HepG2 (cell line): ENCODE results near the gene GALC. TPM values are rescaled to one million over a fixed set of nuclear protein-coding genes. Genes with fewer than 3 reads are reported as not detected.

Source experiments
- ATAC-seq: fragments of 200-7000 bp; cut with Tn5 transposase; 3 replicates; pipeline ENCODE4 v1.9.1; 2020; ENCODE audit warnings: mild to moderate bottlenecking, moderate library complexity
- BruUV-seq: library from RNA; stranded (reverse); fragments of 400-500 nt; replicated peaks from 2 replicates; lab custom pipeline; 2021; lab: Mats Ljungman, UMichigan
- CTCF ChIA-PET: fragments of 300-600 bp; formaldehyde crosslinking; extraction: SDS; loops from one replicate; lab custom pipeline; 2021; ENCODE audit warnings: low total read pairs, inconsistent platforms, low intra/inter-chr PET ratio; lab: Yijun Ruan, JAX
- POLR2A ChIA-PET: fragments of 350-600 bp; sonication (Branson Sonifier 250); formaldehyde crosslinking; loops from one replicate; lab custom pipeline; 2020; ENCODE audit warnings: antibody characterized with exemption, inconsistent platforms; lab: Yijun Ruan, JAX
- DNase-seq: peaks from one replicate; pipeline ENCODE4 v3.0.0-alpha.2; 2015; ENCODE audit warnings: low spot score
- FAIRE-seq: peaks from 3 replicates; lab custom pipeline; 2011; peaks lifted over from hg19 to GRCh38; lab: Jason Lieb, UNC
- H2AFZ ChIP-seq: one replicate; pipeline ENCODE4 v1.6.1; 2011; ENCODE audit warnings: low read length, inconsistent platforms
- H3K27ac ChIP-seq: fragments of 300-600 bp; 3 replicates; pipeline ENCODE4 v1.8.0; 2011; ENCODE audit warnings: mixed run types, mild to moderate bottlenecking, mixed read lengths, low read length, inconsistent platforms; ENCODE audit not compliant: insufficient read depth; ENCODE audit errors: extremely low read length
- H3K27me3 ChIP-seq, 2 experiments: fragments of 200-600 bp in 1 of 2; 2 replicates in 1 of 2; 3 replicates in 1 of 2; pipeline versions ENCODE4 v1.6.0 to v1.8.0; 2011; ENCODE audit warnings: low read length in 2 of 2, mild to moderate bottlenecking in 2 of 2, moderate library complexity in 2 of 2, inconsistent platforms in 1 of 2; ENCODE audit not compliant: insufficient read depth in 2 of 2, control insufficient read depth in 1 of 2
- H3K36me3 ChIP-seq, 2 experiments: fragments of 200-600 bp in 1 of 2; replicated peaks in 1 of 2; 2 replicates in 1 of 2; 3 replicates in 1 of 2; pipeline versions ENCODE4 v1.5.1 to v1.8.0; 2011; ENCODE audit warnings: low read length in 2 of 2, inconsistent platforms in 1 of 2; ENCODE audit not compliant: insufficient read depth in 2 of 2, control insufficient read depth in 1 of 2
- H3K4me1 ChIP-seq: 2 replicates; pipeline ENCODE4 v1.5.1; 2012; ENCODE audit warnings: low read length, inconsistent platforms; ENCODE audit not compliant: insufficient read depth
- H3K4me2 ChIP-seq: 2 replicates; pipeline ENCODE4 v1.6.0; 2011; ENCODE audit warnings: low read depth, low read length, inconsistent platforms
- H3K4me3 ChIP-seq, 3 experiments: fragments of 200-600 bp in 1 of 3; sonication (generic), shearing (Covaris generic) in 1 of 3; replicated peaks in 1 of 3; 2 replicates each; pipeline ENCODE4 v1.5.1; 2011 to 2016; ENCODE audit warnings: low read length in 3 of 3, inconsistent platforms in 2 of 3, low read depth in 2 of 3, mild to moderate bottlenecking in 2 of 3, control low read depth in 1 of 3, mixed read lengths in 1 of 3; ENCODE audit not compliant: insufficient read depth in 1 of 3
- H3K79me2 ChIP-seq: one replicate; pipeline ENCODE4 v1.6.1; 2011; ENCODE audit warnings: low read length, inconsistent platforms; ENCODE audit not compliant: insufficient read depth
- H3K9ac ChIP-seq: 2 replicates; pipeline ENCODE4 v1.6.0; 2011; ENCODE audit warnings: mild to moderate bottlenecking, low read depth, low read length, inconsistent platforms; ENCODE audit not compliant: insufficient read depth
- H3K9me3 ChIP-seq: 2 replicates; pipeline ENCODE4 v1.5.1; 2012; ENCODE audit warnings: mild to moderate bottlenecking, low read length
- H4K20me1 ChIP-seq: 2 replicates; pipeline ENCODE4 v1.6.0; 2011; ENCODE audit warnings: inconsistent platforms, mild to moderate bottlenecking, low read length, moderate library complexity; ENCODE audit not compliant: insufficient read depth
- ATF7 ChIP-seq, 2 experiments: fragments of 450-650 bp in 1 of 2; sonication (generic) in 1 of 2; formaldehyde crosslinking in 1 of 2; IDR thresholded peaks; 2 replicates each; pipeline versions ENCODE4 v1.4.0 to v1.6.1; 2016 to 2020; ENCODE audit warnings: antibody characterized with exemption in 1 of 2, mild to moderate bottlenecking in 1 of 2, missing genetic modification reagents in 1 of 2
- GTF2F1 ChIP-seq: fragments of 150-350 bp; IDR thresholded peaks from 2 replicates; pipeline ENCODE4 v1.6.1; 2014; ENCODE audit warnings: low read length
- HOXD1 ChIP-seq: sonication (generic); formaldehyde crosslinking; IDR thresholded peaks from 2 replicates; pipeline ENCODE4 v1.5.0; 2020; ENCODE audit warnings: missing genetic modification reagents
- KDM5B ChIP-seq: sonication (generic); formaldehyde crosslinking; IDR thresholded peaks from 2 replicates; pipeline ENCODE4 v1.4.0; 2020; ENCODE audit warnings: missing genetic modification reagents, mild to moderate bottlenecking, borderline replicate concordance
- KLF13 ChIP-seq: sonication (generic); formaldehyde crosslinking; IDR thresholded peaks from 2 replicates; pipeline ENCODE4 v1.4.0; 2020; ENCODE audit warnings: mild to moderate bottlenecking, missing genetic modification reagents
- ZFP62 ChIP-seq: sonication (generic); formaldehyde crosslinking; IDR thresholded peaks from 2 replicates; pipeline ENCODE4 v1.4.0; 2020; ENCODE audit warnings: missing genetic modification reagents
- ZNF232 ChIP-seq: sonication (generic); formaldehyde crosslinking; IDR thresholded peaks from 2 replicates; pipeline ENCODE4 v1.4.0; 2020; ENCODE audit warnings: missing genetic modification reagents, borderline replicate concordance
- ZNF615 ChIP-seq: sonication (generic); formaldehyde crosslinking; IDR thresholded peaks from 2 replicates; pipeline ENCODE4 v1.5.0; 2020; ENCODE audit warnings: mild to moderate bottlenecking, missing genetic modification reagents, borderline replicate concordance
- WGBS: methylation state at CpG from one replicate; pipeline ENCODE4 v1.1.6; 2017; ENCODE audit warnings: low lambda C conversion rate; 5-methylcytosine and 5-hydroxymethylcytosine counted together
- in situ Hi-C: cut with HindIII; loops from 2 replicates; pipeline ENCODE4 v1.10.0; 2017; ENCODE audit warnings: low pct_unique_long_range_greater_than_20kb; ENCODE audit not compliant: extremely low pct_ligation_motif_present
- intact Hi-C: fragments of 100-400 bp; cut with micrococcal nuclease; formaldehyde crosslinking; loops from one replicate; pipeline ENCODE4 v1.10.0; 2022; ENCODE audit not compliant: unreplicated experiment
- polyA plus RNA-seq, 8 experiments: library from polyadenylated mRNA; depleted of rRNA in 3 of 8; stranded (reverse) in 7 of 8; unstranded in 1 of 8; fragments of >200 nt; fragmentation: Illumina TruSeq in 4 of 8; extraction: Trizol in 4 of 8; gene quantifications; 2 replicates each; pipeline versions ENCODE4 v1.2.1 to v1.2.3, GENCODE V29; 2011 to 2016; ENCODE audit warnings: low read depth in 4 of 8, missing spikeins in 1 of 8, mixed read lengths in 1 of 8; ENCODE audit not compliant: insufficient read depth in 1 of 8
- total RNA-seq, 5 experiments: library from RNA; depleted of rRNA; stranded (reverse); fragments of >200 nt; fragmentation: Illumina TruSeq; extraction: Trizol; gene quantifications; 2 replicates each; pipeline ENCODE4 v1.2.3, GENCODE V29; 2016; ENCODE audit warnings: low read depth in 1 of 5
- TF ChIP-seq, protein P1 (sequence below): sonication (generic); formaldehyde crosslinking; IDR thresholded peaks from 2 replicates; pipeline ENCODE4 v1.5.0; 2020; ENCODE audit warnings: missing genetic modification reagents
- TF ChIP-seq, protein P2 (sequence below): sonication (generic); formaldehyde crosslinking; IDR thresholded peaks from 2 replicates; pipeline ENCODE4 v1.8.0; 2023; ENCODE audit warnings: mild to moderate bottlenecking, missing genetic modification reagents

Gene GALC
- total and polyA plus RNA-seq, 2 of the 13 experiments (the other 11 are each of a cell fraction or from before 2014, with no cell fraction given) = not detected

DNA sequence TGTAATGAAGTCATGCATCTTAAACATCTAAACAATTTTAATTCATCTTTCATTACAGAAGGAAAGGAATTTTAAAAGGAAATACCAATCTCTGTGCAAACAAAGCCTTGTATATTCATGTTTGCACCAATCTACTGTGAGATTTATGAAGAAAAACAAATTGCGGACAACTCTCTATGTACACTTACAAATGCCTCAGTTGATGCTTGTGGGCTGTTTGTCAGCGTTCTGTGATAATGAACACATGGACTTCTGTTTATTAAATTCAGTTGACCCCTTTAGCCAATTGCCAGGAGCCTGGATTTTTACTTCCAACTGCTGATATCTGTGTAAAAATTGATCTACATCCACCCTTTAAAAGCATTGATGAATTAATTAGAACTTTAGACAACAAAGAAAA lies 17.3 kb upstream of the GALC start:
- no peaks in the 10 kb centered on the region for H3K79me2 ChIP-seq
- TF ChIP-seq HOXD1 (CRISPR knock-in tag) (no peak), KLF13 (CRISPR knock-in tag) (no peak), ZFP62 (CRISPR knock-in tag) (no peak), KDM5B (no peak), ZNF615 (CRISPR knock-in tag) (no peak)
- no peaks in the 10 kb centered on the region for H3K9me3 ChIP-seq
- no TSS peak for BruUV-seq
- H3K4me3 ChIP-seq = no peak overlapping the region
- intact Hi-C loops (loop anchor here (5.0 to 10.0 kb wide), 2 partner anchors 94 to 177 kb away; no protein-coding TSS in a partner anchor), in situ Hi-C loops (loop anchor here (5.0 to 25.0 kb wide), 3 partner anchors 157 to 377 kb away; partner anchors contain the start of gene SPATA7)
- H3K27ac ChIP-seq = no peak overlapping the region
- WGBS = 31% methylated on average over 2 of the region's 2 CpGs
- no peaks in the 10 kb centered on the region for H4K20me1 ChIP-seq
- H3K27me3 ChIP-seq = no peaks in the 10 kb centered on the region
- H3K36me3 ChIP-seq = no peaks in the 10 kb centered on the region
- H3K4me1 ChIP-seq = peaks cover 12% of the 10 kb centered on the region; the same call in 1 of the 2 replicates
- ATAC-seq = no peak
- no peak for DNase-seq
- FAIRE-seq = no peak
- no peak overlapping the region for H3K9ac ChIP-seq
- ChIA-PET POLR2A (no interaction called here), CTCF (no interaction called here)
- no peak overlapping the region for H2AFZ ChIP-seq
- H3K4me2 ChIP-seq = no peak overlapping the region

GRCh38 chr14:88009486-88009885 lies 16.5 kb upstream of the GALC start:
- BruUV-seq = no TSS peak
- ATAC-seq = no peak
- H4K20me1 ChIP-seq = no peaks in the 10 kb centered on the region
- H3K36me3 ChIP-seq = no peaks in the 10 kb centered on the region
- H3K79me2 ChIP-seq = no peaks in the 10 kb centered on the region
- 96% methylated on average over 1 of the region's 1 CpG for WGBS
- no peak overlapping the region for H3K4me3 ChIP-seq
- no peak overlapping the region for H3K27ac ChIP-seq
- peaks cover 12% of the 10 kb centered on the region; the same call in 1 of the 2 replicates for H3K4me1 ChIP-seq
- CTCF ChIA-PET = no interaction called here
- DNase-seq = no peak
- intact Hi-C loops = no loop called here
- TF ChIP-seq ZNF232 (CRISPR knock-in tag) (no peak), GTF2F1 (no peak), ATF7 (IDR thresholded peaks at IDR 0.05) (peak; percentile 83), ATF7 (CRISPR knock-in tag; IDR thresholded peaks at IDR 0.05) (no peak)
- TF ChIP-seq, protein P1, sequence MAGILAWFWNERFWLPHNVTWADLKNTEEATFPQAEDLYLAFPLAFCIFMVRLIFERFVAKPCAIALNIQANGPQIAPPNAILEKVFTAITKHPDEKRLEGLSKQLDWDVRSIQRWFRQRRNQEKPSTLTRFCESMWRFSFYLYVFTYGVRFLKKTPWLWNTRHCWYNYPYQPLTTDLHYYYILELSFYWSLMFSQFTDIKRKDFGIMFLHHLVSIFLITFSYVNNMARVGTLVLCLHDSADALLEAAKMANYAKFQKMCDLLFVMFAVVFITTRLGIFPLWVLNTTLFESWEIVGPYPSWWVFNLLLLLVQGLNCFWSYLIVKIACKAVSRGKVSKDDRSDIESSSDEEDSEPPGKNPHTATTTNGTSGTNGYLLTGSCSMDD (CRISPR knock-in tag) = no peak
- TF ChIP-seq, protein P2, sequence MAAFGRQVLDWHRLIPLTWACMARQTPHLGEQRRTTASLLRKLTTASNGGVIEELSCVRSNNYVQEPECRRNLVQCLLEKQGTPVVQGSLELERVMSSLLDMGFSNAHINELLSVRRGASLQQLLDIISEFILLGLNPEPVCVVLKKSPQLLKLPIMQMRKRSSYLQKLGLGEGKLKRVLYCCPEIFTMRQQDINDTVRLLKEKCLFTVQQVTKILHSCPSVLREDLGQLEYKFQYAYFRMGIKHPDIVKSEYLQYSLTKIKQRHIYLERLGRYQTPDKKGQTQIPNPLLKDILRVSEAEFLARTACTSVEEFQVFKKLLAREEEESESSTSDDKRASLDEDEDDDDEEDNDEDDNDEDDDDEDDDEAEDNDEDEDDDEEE (CRISPR knock-in tag) = no peak
- no peak overlapping the region for H2AFZ ChIP-seq
- FAIRE-seq = no peak
- no peak overlapping the region for H3K4me2 ChIP-seq
- H3K9me3 ChIP-seq = no peaks in the 10 kb centered on the region
- H3K9ac ChIP-seq = no peak overlapping the region
- no peaks in the 10 kb centered on the region for H3K27me3 ChIP-seq
- in situ Hi-C loops = loop anchor here (25.0 kb wide), 1 partner anchor 378 kb away; the partner anchor contains the start of gene SPATA7
- POLR2A ChIA-PET = no interaction called here
